ENCODE measurements around the gene CD300LD. TPM values are rescaled to one million over a fixed set of nuclear protein-coding genes. Genes with fewer than 3 reads are reported as not detected.
A peak's percentile ranks its signal among the peaks of the same experiment; 100 is the strongest.

Gene CD300LD
- total RNA-seq, 4 donors from 2014 or later, result not detected

DNA sequence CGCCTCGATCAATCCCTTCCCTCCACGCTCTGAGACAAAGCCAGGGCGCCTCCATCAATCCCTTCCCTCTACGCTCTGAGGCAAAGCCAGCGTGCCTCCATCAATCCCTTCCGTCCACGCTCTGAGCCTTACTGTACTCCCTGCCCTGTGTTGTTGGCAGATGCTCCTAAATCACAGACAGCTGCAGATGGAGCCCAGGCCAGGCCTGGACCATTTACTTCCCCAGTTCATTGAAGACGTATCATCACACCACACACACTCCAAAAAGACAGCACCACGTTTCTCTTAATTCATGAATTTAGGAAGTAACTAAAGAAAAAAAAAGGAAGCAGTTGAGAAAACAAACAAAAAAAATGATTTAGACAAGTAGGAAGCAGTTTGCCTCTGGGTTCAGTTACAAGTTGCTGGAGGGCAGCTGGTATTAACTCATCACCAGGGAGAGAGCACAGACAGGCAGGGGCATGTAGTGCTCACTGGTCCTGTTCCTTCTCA lies 7.4 kb upstream of the CD300LD start:
- Histone ChIP-seq H3K9me3 (no peaks in the 10 kb centered on the region), H3K36me3 (no peaks in the 10 kb centered on the region), H3K4me1 (no peaks in the 10 kb centered on the region), H3K27ac (no peak overlapping the region), H3K27me3 (no peaks in the 10 kb centered on the region), H3K4me3 (no peak overlapping the region)
- peak in 1 of 3 donors; percentile 41 for DNase-seq
- TF ChIP-seq, protein P1, sequence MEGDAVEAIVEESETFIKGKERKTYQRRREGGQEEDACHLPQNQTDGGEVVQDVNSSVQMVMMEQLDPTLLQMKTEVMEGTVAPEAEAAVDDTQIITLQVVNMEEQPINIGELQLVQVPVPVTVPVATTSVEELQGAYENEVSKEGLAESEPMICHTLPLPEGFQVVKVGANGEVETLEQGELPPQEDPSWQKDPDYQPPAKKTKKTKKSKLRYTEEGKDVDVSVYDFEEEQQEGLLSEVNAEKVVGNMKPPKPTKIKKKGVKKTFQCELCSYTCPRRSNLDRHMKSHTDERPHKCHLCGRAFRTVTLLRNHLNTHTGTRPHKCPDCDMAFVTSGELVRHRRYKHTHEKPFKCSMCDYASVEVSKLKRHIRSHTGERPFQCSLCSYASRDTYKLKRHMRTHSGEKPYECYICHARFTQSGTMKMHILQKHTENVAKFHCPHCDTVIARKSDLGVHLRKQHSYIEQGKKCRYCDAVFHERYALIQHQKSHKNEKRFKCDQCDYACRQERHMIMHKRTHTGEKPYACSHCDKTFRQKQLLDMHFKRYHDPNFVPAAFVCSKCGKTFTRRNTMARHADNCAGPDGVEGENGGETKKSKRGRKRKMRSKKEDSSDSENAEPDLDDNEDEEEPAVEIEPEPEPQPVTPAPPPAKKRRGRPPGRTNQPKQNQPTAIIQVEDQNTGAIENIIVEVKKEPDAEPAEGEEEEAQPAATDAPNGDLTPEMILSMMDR (IDR thresholded peaks at IDR 0.05), result no peak
- no peak for TF ChIP-seq POLR2A (IDR thresholded peaks at IDR 0.05)

DNA sequence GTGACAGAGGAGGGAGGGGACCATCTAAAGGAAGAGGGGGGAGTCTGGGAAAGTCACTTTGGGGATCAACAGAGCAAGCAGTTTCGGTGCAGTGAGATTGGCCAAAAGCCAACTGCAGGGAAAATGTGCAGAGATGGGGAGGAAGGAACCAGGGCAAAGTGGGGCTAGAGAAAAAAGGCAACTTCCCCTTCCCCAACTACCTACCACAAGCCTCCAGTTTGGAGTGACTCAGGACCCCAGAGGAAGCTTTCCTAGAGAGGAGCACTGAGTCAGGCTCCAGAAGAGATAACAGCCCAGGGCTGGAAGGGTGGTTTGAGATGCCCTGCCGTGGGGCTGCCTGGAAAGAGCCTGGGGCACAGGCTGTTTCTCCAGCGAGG lies 6.9 kb upstream of the CD300LD start:
- Histone ChIP-seq H3K9me3 (no peaks in the 10 kb centered on the region), H3K27me3 (no peaks in the 10 kb centered on the region), H3K27ac (no peak overlapping the region), H3K4me3 (no peak overlapping the region), H3K4me1 (no peaks in the 10 kb centered on the region), H3K36me3 (no peaks in the 10 kb centered on the region)
- DNase-seq, result no peak
- TF ChIP-seq, protein P1 (IDR thresholded peaks at IDR 0.05), result no peak
- no peak for TF ChIP-seq POLR2A (IDR thresholded peaks at IDR 0.05)

DNA sequence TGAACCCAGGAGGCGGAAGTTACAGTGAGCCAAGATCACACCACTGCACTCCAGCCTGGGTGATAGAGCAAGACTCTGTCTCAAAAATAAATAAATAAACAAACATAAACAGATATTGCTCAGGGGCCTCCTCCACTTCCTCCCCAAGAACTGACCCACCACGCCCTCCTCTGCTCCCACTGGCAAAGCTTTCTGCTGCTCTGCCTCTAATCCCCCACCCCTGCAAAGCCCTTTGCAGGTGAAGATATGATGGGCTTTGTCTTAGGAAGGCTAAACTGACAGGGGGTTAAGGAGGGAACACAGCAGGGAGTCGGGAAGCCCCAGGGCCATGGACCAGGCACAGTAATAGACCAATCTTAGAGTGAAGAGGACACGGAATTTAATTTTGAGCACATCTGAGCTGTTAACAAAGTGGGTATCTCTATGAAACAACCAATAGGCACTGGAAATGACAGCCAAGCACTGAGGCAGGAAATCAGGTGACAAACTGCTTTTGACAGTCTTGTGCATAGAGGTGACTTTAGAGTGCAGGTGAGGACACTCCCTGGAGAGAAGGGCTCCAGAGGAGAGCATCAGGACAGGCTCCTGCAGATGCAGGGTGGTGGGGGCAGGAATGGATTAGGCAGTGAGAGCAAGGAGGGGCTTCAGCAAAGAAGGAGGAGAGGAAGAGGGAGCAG lies 6.4 kb upstream of the CD300LD start:
- H3K27me3 ChIP-seq, result no peaks in the 10 kb centered on the region
- H3K27ac ChIP-seq, result no peak overlapping the region
- H3K9me3 ChIP-seq, result no peaks in the 10 kb centered on the region
- H3K36me3 ChIP-seq, result no peaks in the 10 kb centered on the region
- TF ChIP-seq, protein P1 (IDR thresholded peaks at IDR 0.05), result no peak
- no peak for TF ChIP-seq POLR2A (IDR thresholded peaks at IDR 0.05)
- no peak overlapping the region for H3K4me3 ChIP-seq
- DNase-seq, result peak in 1 of 3 donors; percentile 15
- no peaks in the 10 kb centered on the region for H3K4me1 ChIP-seq

DNA sequence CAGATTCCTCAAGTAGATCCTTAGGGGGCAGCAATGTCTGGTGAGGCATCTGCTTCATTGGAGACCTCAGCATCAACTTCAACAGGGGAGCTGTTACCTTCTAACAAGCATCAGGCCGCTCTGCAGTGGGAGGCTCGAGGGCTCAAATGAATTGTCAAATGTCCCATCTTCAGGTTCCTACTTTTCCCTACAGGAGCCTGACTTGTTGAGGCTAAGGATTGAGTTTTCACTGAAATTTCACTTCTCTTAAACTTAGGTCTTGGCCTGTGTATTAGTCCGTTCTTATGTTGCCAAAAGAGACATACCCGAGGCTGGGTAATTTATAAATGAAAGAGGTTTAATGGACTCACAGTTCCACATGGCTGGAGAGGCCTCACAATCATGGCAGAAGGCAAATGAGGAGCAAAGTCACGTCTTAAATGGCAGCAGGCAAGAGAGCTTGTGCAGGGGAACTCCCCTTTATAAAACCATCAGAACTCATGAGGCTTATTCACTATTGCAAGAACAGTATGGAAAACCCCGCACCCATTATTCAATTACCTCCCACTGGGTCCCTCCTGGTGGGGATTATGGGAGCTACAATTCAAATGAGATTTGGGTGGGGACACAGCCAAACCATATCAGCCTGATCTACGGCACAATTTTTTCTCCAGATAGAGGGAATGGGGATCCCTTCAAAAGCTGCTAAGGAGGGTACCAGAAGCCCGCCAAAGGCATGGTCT lies 5.1 kb upstream of the CD300LD start:
- Histone ChIP-seq H3K4me3 (no peak overlapping the region), H3K27ac (no peak overlapping the region), H3K9me3 (no peaks in the 10 kb centered on the region), H3K4me1 (no peaks in the 10 kb centered on the region), H3K36me3 (no peaks in the 10 kb centered on the region), H3K27me3 (no peaks in the 10 kb centered on the region)
- TF ChIP-seq, protein P1 (IDR thresholded peaks at IDR 0.05), result no peak
- TF ChIP-seq POLR2A (IDR thresholded peaks at IDR 0.05), result no peak
- peak in 1 of 3 donors; percentile 3 for DNase-seq

DNA sequence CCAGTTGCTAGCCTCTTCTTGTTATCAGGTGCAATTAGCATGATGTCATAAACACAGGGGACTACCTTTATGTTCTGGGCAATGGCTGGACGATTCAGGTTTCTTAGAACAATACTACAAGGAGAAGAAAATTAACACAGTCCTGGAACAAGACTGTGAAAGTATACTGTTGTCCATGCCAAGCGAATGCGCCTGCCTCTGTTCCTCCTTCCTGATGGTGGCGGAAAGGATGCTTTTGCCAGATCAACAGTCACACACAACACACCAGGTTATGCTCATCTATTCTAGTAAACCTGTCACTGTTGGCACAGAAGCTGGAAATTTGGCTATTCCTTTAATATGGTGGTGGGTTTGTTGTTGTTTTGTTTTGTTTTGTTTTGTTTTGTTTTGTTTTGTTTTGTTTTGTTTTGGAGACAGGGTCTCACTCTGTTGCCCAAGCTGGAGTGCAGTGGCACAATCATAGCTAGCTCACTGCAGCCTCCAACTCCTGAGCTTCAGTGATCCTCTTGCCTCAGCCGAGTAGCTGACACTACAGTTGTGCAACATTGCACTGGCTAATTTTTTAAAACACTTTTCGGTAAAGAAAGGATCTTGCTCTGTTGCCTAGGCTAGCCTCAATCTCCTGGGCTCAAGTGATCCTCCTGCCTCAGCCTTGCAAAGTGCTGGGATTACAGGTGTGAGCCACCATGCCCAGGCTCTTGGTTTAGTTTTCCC lies 3.1 kb upstream of the CD300LD start:
- Histone ChIP-seq H3K4me1 (no peaks in the 10 kb centered on the region), H3K36me3 (no peaks in the 10 kb centered on the region), H3K9me3 (no peaks in the 10 kb centered on the region), H3K27me3 (no peaks in the 10 kb centered on the region), H3K27ac (no peak overlapping the region), H3K4me3 (no peak overlapping the region)
- DNase-seq, result no peak
- no peak for TF ChIP-seq POLR2A (IDR thresholded peaks at IDR 0.05)
- TF ChIP-seq, protein P1 (IDR thresholded peaks at IDR 0.05), result no peak

Data from Peyer's patch (tissue), 4 donors.